ENCODE data around the gene SOX8. TPM values are rescaled to one million over a fixed set of nuclear protein-coding genes. Genes with fewer than 3 reads are reported as not detected.

SOX8 gene
- total RNA-seq (1.0 TPM), polyA plus RNA-seq (ENCODE audit: insufficient read depth, low read depth, low replicate concordance) (0.17 TPM)
- long read RNA-seq, donor 1, full-length matches to known transcripts: 2 of 2 reads
- long read RNA-seq, donor 1, partial matches to known transcripts: 0 of 2 reads
- long read RNA-seq, donor 1, other reads (novel, unspliced or antisense): 0 of 2 reads
- long read RNA-seq, donor 2: 0 reads
- long read RNA-seq, donor 3, partial matches to known transcripts: 0 of 1 reads
- long read RNA-seq, donor 3, other reads (novel, unspliced or antisense): 0 of 1 reads
- long read RNA-seq, donor 4: 0 reads
- long read RNA-seq, donor 5: 0 reads
- long read RNA-seq, donor 6: 0 reads
- long read RNA-seq, donor 7, partial matches to known transcripts: 1 of 1 reads
- long read RNA-seq, donor 7, other reads (novel, unspliced or antisense): 0 of 1 reads
- long read RNA-seq, donor 8, partial matches to known transcripts: 0 of 1 reads
- long read RNA-seq, donor 8, other reads (novel, unspliced or antisense): 0 of 1 reads
- long read RNA-seq, donor 9: 0 reads
- long read RNA-seq, donor 10: 0 reads

DNA sequence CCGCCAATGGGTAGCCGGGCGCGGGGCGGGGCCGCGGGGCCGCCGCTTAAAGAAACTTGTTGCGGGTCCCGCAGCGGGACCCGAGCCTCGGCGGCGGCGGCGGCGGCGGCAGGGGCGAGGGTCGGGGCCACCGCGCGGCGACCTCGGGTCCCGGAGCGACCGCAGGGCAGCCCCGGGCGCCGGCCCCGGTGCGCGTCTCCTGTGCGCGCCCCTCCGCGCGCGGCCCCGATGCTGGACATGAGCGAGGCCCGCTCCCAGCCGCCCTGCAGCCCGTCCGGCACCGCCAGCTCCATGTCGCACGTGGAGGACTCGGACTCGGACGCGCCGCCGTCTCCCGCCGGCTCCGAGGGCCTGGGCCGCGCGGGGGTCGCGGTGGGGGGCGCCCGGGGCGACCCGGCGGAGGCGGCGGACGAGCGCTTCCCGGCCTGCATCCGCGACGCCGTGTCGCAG, at the start of gene SOX8:
SOX8 (plus strand) TSS at position 76 of the 450 bp plus-strand sequence; CDS start at position 229, 153 bp downstream.
- Histone ChIP-seq H3K9me3 (ENCODE audit: control insufficient read depth in 2 of 3, insufficient read depth in 1 of 3, low read length in 3 of 3) (no peaks in the 10 kb centered on the region), H3K36me3 (ENCODE audit: control insufficient read depth in 2 of 3, insufficient read depth in 3 of 3, low read length in 3 of 3) (no peaks in the 10 kb centered on the region), H3K27me3 (ENCODE audit: control insufficient read depth, insufficient read depth, low read length) (peaks cover 7% of the 10 kb centered on the region), H3K4me1 (ENCODE audit: control insufficient read depth in 2 of 3, insufficient read depth in 2 of 3, low read depth in 1 of 3, low read length in 3 of 3) (peaks cover 0 to 3% (median 0%) of the 10 kb centered on the region in 3 donors), H3K27ac (ENCODE audit: low read depth in 2 of 2, low read length in 2 of 2) (no peak within 1 kb of the TSS), H3K9ac (ENCODE audit: low read length in 3 of 3) (no peak within 1 kb of the TSS), H3K4me3 (ENCODE audit: low read length in 3 of 3) (peak within 1 kb of the TSS in 1 of 3 donors; percentile 29)
- intact Hi-C loops (cut with DNase I): no loop called here
- DNase-seq (no peak), FAIRE-seq (no peak)
- TF ChIP-seq, protein P1, sequence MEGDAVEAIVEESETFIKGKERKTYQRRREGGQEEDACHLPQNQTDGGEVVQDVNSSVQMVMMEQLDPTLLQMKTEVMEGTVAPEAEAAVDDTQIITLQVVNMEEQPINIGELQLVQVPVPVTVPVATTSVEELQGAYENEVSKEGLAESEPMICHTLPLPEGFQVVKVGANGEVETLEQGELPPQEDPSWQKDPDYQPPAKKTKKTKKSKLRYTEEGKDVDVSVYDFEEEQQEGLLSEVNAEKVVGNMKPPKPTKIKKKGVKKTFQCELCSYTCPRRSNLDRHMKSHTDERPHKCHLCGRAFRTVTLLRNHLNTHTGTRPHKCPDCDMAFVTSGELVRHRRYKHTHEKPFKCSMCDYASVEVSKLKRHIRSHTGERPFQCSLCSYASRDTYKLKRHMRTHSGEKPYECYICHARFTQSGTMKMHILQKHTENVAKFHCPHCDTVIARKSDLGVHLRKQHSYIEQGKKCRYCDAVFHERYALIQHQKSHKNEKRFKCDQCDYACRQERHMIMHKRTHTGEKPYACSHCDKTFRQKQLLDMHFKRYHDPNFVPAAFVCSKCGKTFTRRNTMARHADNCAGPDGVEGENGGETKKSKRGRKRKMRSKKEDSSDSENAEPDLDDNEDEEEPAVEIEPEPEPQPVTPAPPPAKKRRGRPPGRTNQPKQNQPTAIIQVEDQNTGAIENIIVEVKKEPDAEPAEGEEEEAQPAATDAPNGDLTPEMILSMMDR (IDR thresholded peaks at IDR 0.05; ENCODE audit: borderline replicate concordance, extremely low read depth, insufficient read depth): no peak

DNA sequence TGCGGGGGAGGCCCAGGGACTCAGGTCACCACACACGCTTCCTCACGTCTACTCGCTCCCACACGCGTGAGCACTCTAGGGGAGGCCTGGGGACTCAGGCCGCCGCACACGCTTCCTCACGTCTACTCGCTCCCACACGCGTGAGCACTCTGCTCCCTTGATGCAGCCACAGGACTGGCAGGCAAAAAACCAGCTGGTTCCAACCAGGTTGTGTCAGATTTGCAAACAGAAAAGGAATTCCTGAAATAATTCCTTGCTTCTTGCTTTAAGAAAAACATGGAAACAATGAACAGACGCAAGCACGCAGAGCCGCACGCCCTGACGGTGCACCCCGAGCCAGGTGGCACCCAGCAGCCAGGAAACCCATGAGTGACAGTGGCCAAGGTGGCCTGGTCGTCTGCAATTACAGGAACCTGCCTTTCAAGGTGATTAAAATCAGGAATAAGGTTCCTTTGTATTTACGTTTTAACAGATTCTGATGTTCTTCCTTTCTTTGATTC, 48.7 kb upstream of the SOX8 start:
- TF ChIP-seq, protein P1 (IDR thresholded peaks at IDR 0.05; ENCODE audit: borderline replicate concordance, extremely low read depth, insufficient read depth): no peak
- intact Hi-C loops (cut with DNase I): no loop called here
- Histone ChIP-seq H3K9me3 (ENCODE audit: control insufficient read depth in 2 of 3, insufficient read depth in 1 of 3, low read length in 3 of 3) (no peaks in the 10 kb centered on the region), H3K9ac (ENCODE audit: low read length in 3 of 3) (no peak overlapping the region), H3K4me1 (ENCODE audit: control insufficient read depth in 2 of 3, insufficient read depth in 2 of 3, low read depth in 1 of 3, low read length in 3 of 3) (peaks cover 0 to 6% (median 0%) of the 10 kb centered on the region in 3 donors), H3K27ac (ENCODE audit: low read depth in 2 of 2, low read length in 2 of 2) (peak overlapping the region in 1 of 2 donors; percentile 43), H3K4me3 (ENCODE audit: low read length in 3 of 3) (no peak overlapping the region), H3K36me3 (ENCODE audit: control insufficient read depth in 2 of 3, insufficient read depth in 3 of 3, low read length in 3 of 3) (no peaks in the 10 kb centered on the region), H3K27me3 (ENCODE audit: control insufficient read depth, insufficient read depth, low read length) (no peaks in the 10 kb centered on the region)
- peak in 1 of 5 donors; percentile 65 for DNase-seq
- no peak for FAIRE-seq

DNA sequence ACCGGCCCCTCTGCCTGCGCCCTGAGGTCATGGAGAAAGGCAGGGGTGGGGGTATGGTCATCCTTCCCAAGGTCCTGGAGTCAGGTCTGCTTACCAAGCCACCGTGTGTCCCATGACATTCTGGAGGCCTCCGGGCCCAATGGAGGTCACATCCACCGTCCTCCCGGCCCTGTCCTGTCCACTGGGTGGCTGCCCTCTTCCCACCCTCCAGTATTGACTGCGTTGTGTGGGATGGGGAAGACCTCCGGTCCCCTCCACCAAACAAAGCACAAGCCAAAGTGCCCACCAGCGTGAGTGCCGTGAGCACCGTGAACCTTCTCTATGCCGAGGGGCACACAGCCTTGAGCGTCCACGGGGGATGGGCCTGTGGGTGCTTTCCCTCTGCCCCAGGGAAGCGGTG, 48.0 kb upstream of the SOX8 start:
- intact Hi-C loops (cut with DNase I): no loop called here
- Histone ChIP-seq H3K4me3 (ENCODE audit: low read length in 3 of 3) (no peak overlapping the region), H3K36me3 (ENCODE audit: control insufficient read depth in 2 of 3, insufficient read depth in 3 of 3, low read length in 3 of 3) (no peaks in the 10 kb centered on the region), H3K9ac (ENCODE audit: low read length in 3 of 3) (no peak overlapping the region), H3K4me1 (ENCODE audit: control insufficient read depth in 2 of 3, insufficient read depth in 2 of 3, low read depth in 1 of 3, low read length in 3 of 3) (peaks cover 0 to 6% (median 0%) of the 10 kb centered on the region in 3 donors), H3K27ac (ENCODE audit: low read depth in 2 of 2, low read length in 2 of 2) (peak overlapping the region; percentile 43 to 55), H3K9me3 (ENCODE audit: control insufficient read depth in 2 of 3, insufficient read depth in 1 of 3, low read length in 3 of 3) (no peaks in the 10 kb centered on the region), H3K27me3 (ENCODE audit: control insufficient read depth, insufficient read depth, low read length) (no peaks in the 10 kb centered on the region)
- TF ChIP-seq, protein P1 (IDR thresholded peaks at IDR 0.05; ENCODE audit: borderline replicate concordance, extremely low read depth, insufficient read depth): no peak
- no peak for FAIRE-seq
- peak in 1 of 5 donors; percentile 59 for DNase-seq
